ENCODE data around the gene STX1A. TPM values are rescaled to one million over a fixed set of nuclear protein-coding genes. Genes with fewer than 3 reads are reported as not detected.

Gene STX1A
- polyA plus RNA-seq, 1 donor (not counting 4 experiments of a cell fraction or from before 2014, with no cell fraction given), result 22.4 TPM

- no peak for DNase-seq (ENCODE audit: low read depth, low spot score)
- H3K9me3 ChIP-seq (ENCODE audit: control insufficient read depth, low read depth, low read length), result no peaks in the 10 kb centered on the region
- H3K27ac ChIP-seq (ENCODE audit: control insufficient read depth, insufficient read depth, low read length), result no peak overlapping the region
- no peaks in the 10 kb centered on the region for H3K4me1 ChIP-seq (ENCODE audit: control insufficient read depth, extremely low read depth, insufficient read depth, low read length)
- H4K20me1 ChIP-seq (ENCODE audit: control insufficient read depth, extremely low read depth, insufficient read depth, low read length), result peaks cover 3% of the 10 kb centered on the region
- H3K4me3 ChIP-seq (ENCODE audit: control insufficient read depth in 2 of 3, extremely low read depth in 1 of 3, insufficient read depth in 2 of 3, low read depth in 1 of 3, low read length in 3 of 3), result no peak overlapping the region
- H3K9ac ChIP-seq (ENCODE audit: control insufficient read depth, extremely low read depth, insufficient read depth, low read length), result no peak overlapping the region
- TF ChIP-seq CTCF (optimal IDR thresholded peaks at IDR 0.05 in 1 of 3, IDR thresholded peaks at IDR 0.05 in 1 of 3, conservative IDR thresholded peaks at IDR 0.05 in 1 of 3; ENCODE audit: extremely low read depth in 1 of 3, insufficient read depth in 2 of 3, low read length in 3 of 3) (no peak), EZH2 (IDR thresholded peaks at IDR 0.05; ENCODE audit: low read length) (no peak)
- H3K9me1 ChIP-seq (ENCODE audit: control insufficient read depth, extremely low read depth, insufficient read depth, low read length), result peaks cover 1% of the 10 kb centered on the region
- no peak overlapping the region for H3K4me2 ChIP-seq (ENCODE audit: control insufficient read depth, extremely low read depth, insufficient read depth, low read depth, low read length)
- H3K79me2 ChIP-seq (ENCODE audit: control insufficient read depth, insufficient read depth, low read length), result peaks cover 9% of the 10 kb centered on the region
- peaks cover 0 to 8% of the 10 kb centered on the region in 2 experiments for H3K36me3 ChIP-seq (ENCODE audit: control insufficient read depth in 2 of 2, extremely low read depth in 1 of 2, insufficient read depth in 2 of 2, low read length in 2 of 2)
- no peak overlapping the region for H2AFZ ChIP-seq (ENCODE audit: control insufficient read depth, low read length)
- no peak for FAIRE-seq
- dilution Hi-C loops (cut with MboI; ENCODE audit: extremely low pct_ligation_motif_present, low sequenced_read_pairs), result no loop called here
- no peaks in the 10 kb centered on the region for H3K27me3 ChIP-seq (ENCODE audit: control insufficient read depth, extremely low read depth, insufficient read depth, low read length)
These were observed 44.9 kb downstream of the STX1A start for GRCh38 chr7:73674468-73675124.

DNA sequence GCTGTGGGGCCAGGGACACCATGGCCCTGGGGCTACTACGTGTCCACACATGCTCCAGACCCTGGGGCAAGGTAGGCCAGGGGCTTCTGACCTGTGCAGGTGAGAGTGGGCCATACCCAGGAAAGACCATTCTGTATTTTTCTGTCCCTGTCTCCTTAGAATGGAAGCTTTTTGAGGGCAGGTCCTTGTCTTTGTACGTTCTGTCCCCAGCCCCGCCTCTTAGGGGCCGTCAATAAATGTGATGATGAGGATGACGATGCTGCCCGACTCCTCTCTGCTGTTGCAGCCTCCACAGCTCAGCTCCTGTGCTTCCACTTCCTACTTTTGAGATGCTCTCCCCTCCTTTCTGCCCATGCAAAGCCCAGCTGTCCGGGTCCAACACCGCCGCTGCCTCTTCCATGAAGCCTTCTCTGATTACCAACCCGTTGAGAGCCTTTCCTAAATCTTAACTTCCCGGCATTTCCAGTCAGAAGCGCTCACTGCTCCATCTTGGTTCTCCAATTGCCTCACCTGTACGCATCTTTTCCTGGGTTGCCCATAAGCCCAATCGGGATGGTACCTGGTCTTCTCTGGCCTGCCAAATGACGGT lies 47.5 kb downstream of the STX1A start:
- no peak overlapping the region for H3K4me3 ChIP-seq (ENCODE audit: control insufficient read depth in 2 of 3, extremely low read depth in 1 of 3, insufficient read depth in 2 of 3, low read depth in 1 of 3, low read length in 3 of 3)
- no peak overlapping the region for H2AFZ ChIP-seq (ENCODE audit: control insufficient read depth, low read length)
- no peak overlapping the region for H3K27ac ChIP-seq (ENCODE audit: control insufficient read depth, insufficient read depth, low read length)
- peaks cover 5% of the 10 kb centered on the region for H3K4me1 ChIP-seq (ENCODE audit: control insufficient read depth, extremely low read depth, insufficient read depth, low read length)
- no peaks in the 10 kb centered on the region for H3K9me3 ChIP-seq (ENCODE audit: control insufficient read depth, low read depth, low read length)
- no peak for DNase-seq (ENCODE audit: low read depth, low spot score)
- no peak for FAIRE-seq
- H3K4me2 ChIP-seq (ENCODE audit: control insufficient read depth, extremely low read depth, insufficient read depth, low read depth, low read length), result no peak overlapping the region
- TF ChIP-seq EZH2 (IDR thresholded peaks at IDR 0.05; ENCODE audit: low read length), result no peak
- no peak for TF ChIP-seq CTCF (optimal IDR thresholded peaks at IDR 0.05 in 1 of 3, IDR thresholded peaks at IDR 0.05 in 1 of 3, conservative IDR thresholded peaks at IDR 0.05 in 1 of 3; ENCODE audit: extremely low read depth in 1 of 3, insufficient read depth in 2 of 3, low read length in 3 of 3)
- no peaks in the 10 kb centered on the region for H3K79me2 ChIP-seq (ENCODE audit: control insufficient read depth, insufficient read depth, low read length)
- H3K36me3 ChIP-seq (ENCODE audit: control insufficient read depth in 2 of 2, extremely low read depth in 1 of 2, insufficient read depth in 2 of 2, low read length in 2 of 2), result no peaks in the 10 kb centered on the region
- H3K9me1 ChIP-seq (ENCODE audit: control insufficient read depth, extremely low read depth, insufficient read depth, low read length), result no peaks in the 10 kb centered on the region
- H4K20me1 ChIP-seq (ENCODE audit: control insufficient read depth, extremely low read depth, insufficient read depth, low read length), result peaks cover 3% of the 10 kb centered on the region
- H3K27me3 ChIP-seq (ENCODE audit: control insufficient read depth, extremely low read depth, insufficient read depth, low read length), result no peaks in the 10 kb centered on the region
- dilution Hi-C loops (cut with MboI; ENCODE audit: extremely low pct_ligation_motif_present, low sequenced_read_pairs), result no loop called here
- no peak overlapping the region for H3K9ac ChIP-seq (ENCODE audit: control insufficient read depth, extremely low read depth, insufficient read depth, low read length)
